ENCODE results near the gene MAP3K14.

MAP3K14 gene

DNA sequence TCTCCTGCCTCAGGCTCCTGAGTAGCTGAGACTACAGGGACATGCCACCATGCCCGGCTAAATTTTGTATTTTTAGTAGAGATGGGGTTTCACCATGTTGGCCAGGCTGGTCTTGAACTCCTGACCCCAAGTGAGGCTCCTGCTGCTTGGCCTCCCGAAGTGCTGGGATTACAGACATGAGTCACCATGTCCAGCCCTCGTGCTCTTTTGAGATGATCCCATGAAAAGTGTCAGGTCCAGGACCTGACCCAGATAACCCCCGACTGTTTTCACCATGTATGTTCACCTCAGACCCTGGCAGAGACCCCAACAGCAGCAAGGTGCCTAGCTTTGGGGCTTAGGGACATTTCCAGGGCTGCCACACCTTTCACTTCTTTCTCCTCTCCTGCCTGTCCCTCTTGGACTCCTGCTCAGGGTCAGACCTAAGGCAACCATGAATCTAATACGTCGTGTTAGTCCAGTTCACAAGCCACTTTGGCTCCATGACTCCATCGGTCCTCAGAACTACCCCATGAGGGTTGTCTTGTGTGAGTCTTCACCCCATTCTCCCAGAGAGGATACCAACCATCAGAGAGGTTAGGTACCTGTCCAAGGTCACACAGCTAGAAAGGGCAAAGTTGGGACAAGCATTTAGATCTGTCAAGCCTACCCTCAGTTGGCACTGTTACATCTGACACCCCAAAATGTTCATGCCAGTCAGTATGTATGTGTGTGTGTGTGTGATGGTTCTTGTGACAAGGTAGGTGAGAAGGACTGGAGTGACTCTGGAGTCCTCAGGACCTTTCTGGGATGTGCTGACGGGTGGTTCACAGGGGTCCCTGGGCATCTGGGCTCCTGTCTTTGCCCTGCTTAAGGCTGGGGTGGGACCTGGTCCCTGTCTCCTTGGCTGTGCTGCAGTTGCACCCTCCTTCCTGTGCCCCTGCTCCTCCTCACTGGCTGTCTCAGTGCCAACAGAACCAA is 23.1 kb upstream of the MAP3K14 start:
- in situ Hi-C loops (cut with MboI; ENCODE audit: low sequenced_read_pairs): no loop called here

DNA sequence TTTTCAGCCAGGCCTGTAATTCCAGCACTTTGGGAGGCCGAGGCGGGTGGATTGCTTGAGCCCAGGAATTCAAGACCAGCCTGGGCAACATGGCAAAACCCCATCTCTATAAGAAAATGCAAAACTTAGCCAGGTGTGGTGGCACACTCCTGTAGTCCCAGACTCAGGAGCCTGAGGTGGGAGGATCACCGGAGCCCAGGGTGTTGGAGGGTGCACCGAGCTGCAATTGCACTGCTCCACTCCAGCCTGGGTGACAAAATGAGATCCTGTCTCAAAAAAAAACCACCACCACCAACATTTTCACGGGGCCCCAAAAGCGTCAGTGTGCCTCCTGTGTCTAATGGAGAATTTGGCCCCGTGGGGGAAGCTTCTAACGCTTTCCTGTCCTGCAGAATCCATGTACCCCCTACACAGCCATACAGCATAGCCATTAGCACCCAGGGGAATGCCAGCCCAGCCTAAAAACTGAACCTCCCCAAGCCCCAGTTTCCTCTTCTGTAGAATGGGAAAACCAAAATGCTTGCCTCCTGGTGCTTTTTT is 22.2 kb upstream of the MAP3K14 start:
- in situ Hi-C loops (cut with MboI; ENCODE audit: low sequenced_read_pairs): no loop called here

DNA sequence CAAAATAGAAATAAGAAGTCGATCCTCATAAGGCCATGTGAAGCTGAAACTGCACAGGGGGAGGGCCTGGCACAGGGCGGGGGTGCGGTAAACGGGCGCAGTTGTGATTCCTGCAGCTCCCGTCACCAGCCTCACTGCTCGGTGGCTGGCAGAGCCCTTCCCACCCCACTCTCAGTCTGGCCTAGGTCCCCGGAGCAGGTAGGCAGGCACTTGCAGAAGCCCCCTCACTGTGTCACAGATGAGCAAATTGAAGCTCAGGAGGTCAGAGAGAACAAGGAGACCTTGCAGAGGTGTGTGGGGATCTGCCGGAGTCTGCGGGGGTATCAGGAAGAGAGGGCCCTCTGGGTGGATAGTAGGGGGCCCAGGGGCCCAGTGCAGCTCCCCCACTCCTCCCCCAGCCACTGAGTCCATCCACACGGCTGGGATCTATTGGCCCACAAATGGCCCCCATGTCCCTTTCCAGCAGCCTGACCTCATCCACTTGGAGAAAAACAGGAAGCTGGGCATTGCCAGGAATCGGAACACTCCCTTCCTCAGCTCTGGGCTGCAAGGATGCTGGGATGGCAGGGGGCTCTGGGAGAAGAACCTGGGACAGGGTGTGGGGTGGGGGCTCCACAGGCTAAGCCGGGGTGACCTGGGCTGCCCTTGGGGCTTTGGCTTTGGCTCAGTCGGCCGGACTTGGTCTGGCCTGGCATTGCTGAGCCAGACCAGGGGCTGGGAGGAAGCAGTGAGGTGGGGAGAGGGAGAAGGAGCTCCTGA is 21.4 kb upstream of the MAP3K14 start:
- in situ Hi-C loops (cut with MboI; ENCODE audit: low sequenced_read_pairs): no loop called here

DNA sequence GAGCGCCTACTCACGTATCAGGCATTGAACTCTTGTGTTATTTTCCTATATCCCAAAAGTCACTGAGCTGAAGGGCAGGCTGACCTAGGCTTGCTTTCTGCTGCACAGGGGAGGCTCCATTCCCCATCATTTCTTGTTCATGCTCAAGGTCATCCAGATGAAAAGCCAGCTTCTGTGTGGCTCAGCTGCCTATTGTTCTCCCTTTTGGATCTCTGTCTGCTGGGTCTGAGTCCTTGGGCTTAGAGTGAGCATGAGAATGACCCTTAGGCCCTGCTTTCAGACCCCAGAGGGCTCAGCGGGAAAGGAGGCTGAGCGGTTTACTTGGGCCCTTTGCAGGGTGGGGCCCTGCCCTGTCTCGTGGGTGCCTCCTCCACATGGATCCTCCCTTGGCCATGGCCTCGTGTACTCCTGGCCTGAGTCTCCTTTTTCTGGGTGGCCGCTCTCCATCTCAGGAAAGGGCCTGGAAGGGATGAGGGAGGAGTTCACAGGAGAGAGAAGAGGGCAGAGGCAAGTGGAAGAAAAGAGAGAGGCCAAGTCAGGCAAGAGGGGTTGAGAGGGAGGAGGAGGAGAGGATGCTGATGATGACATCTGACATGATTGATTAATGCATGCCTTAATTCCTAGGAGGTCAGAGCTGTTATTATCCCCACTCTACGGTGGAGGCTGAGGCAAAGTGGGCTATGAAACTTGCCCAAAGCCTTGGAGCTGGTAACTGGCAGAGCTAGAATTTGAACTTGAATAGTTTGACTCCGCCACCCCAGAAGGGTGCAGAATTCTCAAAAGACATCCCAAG is 19.8 kb upstream of the MAP3K14 start:
- in situ Hi-C loops (cut with MboI; ENCODE audit: low sequenced_read_pairs): no loop called here

- in situ Hi-C loops (cut with MboI; ENCODE audit: low sequenced_read_pairs): no loop called here
These were observed 18.9 kb upstream of the MAP3K14 start for GRCh38 chr17:45335721-45336120.

GRCh38 chr17:45334701-45335677 is 18.2 kb upstream of the MAP3K14 start:
- in situ Hi-C loops (cut with MboI; ENCODE audit: low sequenced_read_pairs): no loop called here

DNA sequence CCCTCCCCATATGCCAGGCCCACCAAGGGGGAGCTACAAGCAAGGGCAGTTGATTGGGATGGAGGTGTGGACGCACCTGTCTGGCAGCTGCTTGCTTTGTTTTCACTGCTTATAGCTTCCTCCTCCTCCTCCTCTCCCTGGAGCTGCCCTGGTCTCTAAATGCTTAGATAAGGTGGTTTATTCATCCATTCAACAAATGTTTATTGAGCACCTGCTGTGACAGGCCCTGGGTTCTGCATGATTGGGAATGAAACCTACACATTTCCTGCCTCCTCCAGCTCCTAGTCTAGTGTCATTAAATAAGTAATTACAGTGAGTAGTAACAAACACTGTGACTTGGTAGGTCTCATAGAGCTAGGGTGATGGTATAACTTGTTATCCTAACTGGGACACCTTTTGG is 17.4 kb upstream of the MAP3K14 start:
- in situ Hi-C loops (cut with MboI; ENCODE audit: low sequenced_read_pairs): no loop called here

GRCh38 chr17:45333702-45334092 is 16.9 kb upstream of the MAP3K14 start:
- in situ Hi-C loops (cut with MboI; ENCODE audit: low sequenced_read_pairs): no loop called here

DNA sequence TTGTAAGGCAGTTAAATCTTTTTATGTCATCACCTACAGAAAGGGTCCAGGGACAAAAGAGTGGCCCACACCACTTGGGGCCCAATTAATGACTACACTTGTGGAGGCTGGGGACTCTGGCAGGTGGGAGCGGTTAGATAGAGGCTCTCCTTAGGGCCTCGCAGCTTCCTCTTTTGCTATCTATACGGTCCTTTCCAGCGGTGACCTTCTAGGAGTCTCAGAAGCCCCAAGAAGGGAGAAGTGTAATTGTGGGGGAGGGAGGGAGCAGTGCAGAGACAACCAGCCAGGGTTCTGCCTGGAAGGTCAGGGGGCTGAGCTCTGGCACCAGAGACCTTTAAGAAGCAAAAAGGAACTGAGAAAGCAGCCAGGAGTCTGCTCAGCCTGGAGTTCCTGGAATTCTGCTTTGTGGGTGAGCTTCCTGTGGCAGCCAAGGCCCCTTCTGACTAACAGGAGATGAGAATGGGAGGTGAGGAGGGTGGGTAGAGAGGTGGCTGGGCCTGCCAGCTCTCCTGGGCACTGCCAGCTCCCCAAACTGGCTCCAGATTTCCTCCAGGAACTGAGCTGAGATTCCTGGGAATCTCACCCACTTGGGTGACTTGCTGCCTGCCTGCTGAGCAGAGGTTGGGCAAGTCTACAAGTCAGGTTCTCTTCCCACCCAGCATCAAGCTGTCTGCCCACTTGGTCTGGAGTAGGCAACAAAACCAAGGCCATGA is 16.3 kb upstream of the MAP3K14 start:
- in situ Hi-C loops (cut with MboI; ENCODE audit: low sequenced_read_pairs): no loop called here

- in situ Hi-C loops (cut with MboI; ENCODE audit: low sequenced_read_pairs): no loop called here
These were observed 15.7 kb upstream of the MAP3K14 start for GRCh38 chr17:45332505-45332904.

- in situ Hi-C loops (cut with MboI; ENCODE audit: low sequenced_read_pairs): no loop called here
These were observed 9.8 kb upstream of the MAP3K14 start for GRCh38 chr17:45326626-45327025.

DNA sequence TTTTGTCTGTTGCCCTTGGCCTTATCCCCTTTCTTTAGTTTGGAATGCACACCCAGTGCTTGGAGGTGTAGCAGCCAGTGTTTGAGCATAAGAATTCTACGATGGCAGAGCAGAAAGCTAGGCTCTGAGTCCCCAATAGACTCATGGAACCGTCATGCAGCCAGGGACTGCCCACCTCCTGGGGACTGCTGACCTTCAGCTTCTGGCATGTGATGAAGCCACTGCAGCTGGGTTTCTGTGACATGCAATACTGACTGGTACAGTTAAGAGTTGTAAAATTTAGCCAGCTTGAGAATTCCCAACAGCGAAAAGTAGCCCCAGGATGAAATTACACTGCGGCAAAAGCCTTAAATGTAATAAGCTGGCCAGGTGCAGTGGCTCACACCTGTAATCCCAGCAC is 9.0 kb upstream of the MAP3K14 start:
- in situ Hi-C loops (cut with MboI; ENCODE audit: low sequenced_read_pairs): no loop called here

- in situ Hi-C loops (cut with MboI; ENCODE audit: low sequenced_read_pairs): no loop called here
These were observed 7.5 kb upstream of the MAP3K14 start for GRCh38 chr17:45324336-45324735.

GRCh38 chr17:45322168-45322567 is 5.3 kb upstream of the MAP3K14 start:
- in situ Hi-C loops (cut with MboI; ENCODE audit: low sequenced_read_pairs): no loop called here

DNA sequence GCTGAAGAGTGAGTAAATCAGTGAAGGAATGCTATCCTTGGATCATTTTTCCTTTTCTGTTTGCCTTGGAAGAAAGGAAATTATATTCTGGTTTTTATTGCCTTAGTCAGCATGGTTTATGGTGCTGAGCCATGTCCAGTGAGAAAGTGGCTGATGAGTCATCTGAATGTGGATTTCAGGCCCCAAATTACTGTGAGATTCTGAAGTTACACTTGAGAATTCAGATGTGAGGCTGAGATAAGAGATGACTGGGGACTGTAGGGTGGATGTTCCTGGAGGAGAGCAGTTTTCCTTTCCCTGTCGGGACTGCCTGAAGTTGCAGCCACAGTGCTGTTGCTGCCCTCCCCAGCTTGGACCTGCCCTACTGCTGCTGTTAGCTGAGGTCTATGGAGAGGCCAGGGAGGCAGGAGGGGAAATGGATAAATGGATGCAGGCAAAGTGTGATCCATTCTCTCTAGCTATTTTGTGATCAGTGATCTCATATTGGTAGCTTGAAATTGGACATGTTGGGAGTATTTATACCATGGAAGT is 4.2 kb upstream of the MAP3K14 start:
- in situ Hi-C loops (cut with MboI; ENCODE audit: low sequenced_read_pairs): no loop called here

GRCh38 chr17:45320349-45320930 is 3.6 kb upstream of the MAP3K14 start:
- in situ Hi-C loops (cut with MboI; ENCODE audit: low sequenced_read_pairs): no loop called here

DNA sequence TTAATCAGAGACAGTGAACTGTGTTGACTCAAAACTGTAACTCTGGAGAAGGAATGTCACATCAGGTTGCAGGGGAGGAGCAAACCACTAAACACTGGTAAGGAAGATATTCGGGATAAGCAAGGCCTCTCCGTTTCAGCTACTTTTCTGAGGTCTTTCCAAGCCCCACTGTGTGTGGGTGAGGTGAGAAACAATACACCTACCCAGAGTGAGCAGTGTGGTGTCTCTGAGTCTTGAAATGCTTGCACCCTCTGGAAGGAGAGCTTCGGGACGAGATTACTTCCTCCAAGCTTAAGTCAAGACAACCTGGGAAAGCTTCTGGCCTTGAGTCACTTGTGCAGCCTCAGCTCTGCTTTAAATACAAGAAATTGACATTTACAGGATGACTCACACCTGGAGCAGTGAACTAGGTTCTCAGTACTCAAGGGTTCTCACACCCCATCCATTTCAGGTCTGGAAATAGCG is 2.5 kb upstream of the MAP3K14 start:
- in situ Hi-C loops (cut with MboI; ENCODE audit: low sequenced_read_pairs): no loop called here

GRCh38 chr17:45318561-45319230 is 1.9 kb upstream of the MAP3K14 start:
- in situ Hi-C loops (cut with MboI; ENCODE audit: low sequenced_read_pairs): no loop called here

All from HL-60/S4 (cell line).